ENCODE measurements around the gene CUL1. TPM values are rescaled to one million over a fixed set of nuclear protein-coding genes. Genes with fewer than 3 reads are reported as not detected.

CUL1 gene
- total RNA-seq, 4 donors from 2014 or later: 38.9 to 61.2 (median 49.4) TPM

DNA sequence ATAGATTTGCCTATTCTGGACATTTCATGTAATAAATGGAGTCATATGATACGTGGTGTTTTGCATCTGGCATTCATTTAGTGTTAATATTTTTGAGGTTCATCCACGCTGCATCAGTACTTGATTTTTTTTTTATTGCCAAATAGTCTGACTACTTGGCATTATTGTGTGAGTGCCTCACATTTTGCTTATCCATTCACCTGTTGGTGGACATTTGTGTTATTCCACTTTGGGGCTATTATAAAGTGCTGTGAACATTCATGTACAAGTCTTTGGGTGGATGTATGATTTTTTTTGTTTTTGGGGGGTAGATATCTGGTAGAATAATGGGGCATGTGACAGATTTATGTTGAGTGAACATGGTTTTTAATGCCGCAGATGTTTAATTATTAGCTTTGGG, 19.7 kb downstream of the CUL1 start:
- no peaks in the 10 kb centered on the region for H3K9me3 ChIP-seq
- DNase-seq: no peak
- peaks cover 0 to 8% of the 10 kb centered on the region in 2 donors for H3K4me1 ChIP-seq
- H3K27ac ChIP-seq: no peak overlapping the region
- H3K36me3 ChIP-seq: no peaks in the 10 kb centered on the region
- intact Hi-C loops (cut with DNase I; ENCODE audit: low total_unique reads): no loop called here
- H3K27me3 ChIP-seq: no peaks in the 10 kb centered on the region
- no peak overlapping the region for H3K4me3 ChIP-seq
- TF ChIP-seq, protein P1, sequence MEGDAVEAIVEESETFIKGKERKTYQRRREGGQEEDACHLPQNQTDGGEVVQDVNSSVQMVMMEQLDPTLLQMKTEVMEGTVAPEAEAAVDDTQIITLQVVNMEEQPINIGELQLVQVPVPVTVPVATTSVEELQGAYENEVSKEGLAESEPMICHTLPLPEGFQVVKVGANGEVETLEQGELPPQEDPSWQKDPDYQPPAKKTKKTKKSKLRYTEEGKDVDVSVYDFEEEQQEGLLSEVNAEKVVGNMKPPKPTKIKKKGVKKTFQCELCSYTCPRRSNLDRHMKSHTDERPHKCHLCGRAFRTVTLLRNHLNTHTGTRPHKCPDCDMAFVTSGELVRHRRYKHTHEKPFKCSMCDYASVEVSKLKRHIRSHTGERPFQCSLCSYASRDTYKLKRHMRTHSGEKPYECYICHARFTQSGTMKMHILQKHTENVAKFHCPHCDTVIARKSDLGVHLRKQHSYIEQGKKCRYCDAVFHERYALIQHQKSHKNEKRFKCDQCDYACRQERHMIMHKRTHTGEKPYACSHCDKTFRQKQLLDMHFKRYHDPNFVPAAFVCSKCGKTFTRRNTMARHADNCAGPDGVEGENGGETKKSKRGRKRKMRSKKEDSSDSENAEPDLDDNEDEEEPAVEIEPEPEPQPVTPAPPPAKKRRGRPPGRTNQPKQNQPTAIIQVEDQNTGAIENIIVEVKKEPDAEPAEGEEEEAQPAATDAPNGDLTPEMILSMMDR (IDR thresholded peaks at IDR 0.05): no peak
- no peak for TF ChIP-seq POLR2A (IDR thresholded peaks at IDR 0.05)

DNA sequence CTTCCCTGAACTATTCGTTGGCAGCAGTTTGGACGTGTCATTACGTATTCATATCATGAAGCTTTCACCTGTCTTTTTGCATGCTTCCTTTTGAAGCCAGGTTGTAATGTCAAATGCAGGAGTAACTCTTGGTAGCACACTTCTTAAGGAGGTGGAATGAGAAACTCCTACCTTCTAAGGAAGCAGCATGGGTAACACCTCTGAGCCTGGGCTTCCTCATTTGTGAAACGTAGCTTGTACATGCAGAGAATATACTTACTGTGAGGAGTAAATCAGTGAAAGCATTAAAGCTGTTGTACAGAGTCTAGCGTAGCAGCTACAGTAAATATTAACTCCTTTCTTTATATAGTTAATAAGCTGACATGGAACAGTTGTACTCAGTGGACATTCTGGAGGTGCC, 21.1 kb downstream of the CUL1 start:
- intact Hi-C loops (cut with DNase I; ENCODE audit: low total_unique reads): no loop called here

GRCh38 chr7:148720472-148720871, 21.8 kb downstream of the CUL1 start:
- H3K4me3 ChIP-seq: no peak overlapping the region
- no peaks in the 10 kb centered on the region for H3K36me3 ChIP-seq
- peaks cover 0 to 8% of the 10 kb centered on the region in 2 donors for H3K4me1 ChIP-seq
- DNase-seq: no peak
- TF ChIP-seq, protein P1 (IDR thresholded peaks at IDR 0.05): no peak
- TF ChIP-seq POLR2A (IDR thresholded peaks at IDR 0.05): no peak
- intact Hi-C loops (cut with DNase I; ENCODE audit: low total_unique reads): no loop called here
- no peaks in the 10 kb centered on the region for H3K27me3 ChIP-seq
- no peak overlapping the region for H3K27ac ChIP-seq
- no peaks in the 10 kb centered on the region for H3K9me3 ChIP-seq

More for the DNA sequence above, 21.1 kb downstream of the CUL1 start:
- no peaks in the 10 kb centered on the region for H3K27me3 ChIP-seq
- no peak overlapping the region for H3K4me3 ChIP-seq
- H3K4me1 ChIP-seq: peaks cover 0 to 8% of the 10 kb centered on the region in 2 donors
- DNase-seq: no peak
- TF ChIP-seq, protein P1 (IDR thresholded peaks at IDR 0.05): no peak
- TF ChIP-seq POLR2A (IDR thresholded peaks at IDR 0.05): no peak
- H3K9me3 ChIP-seq: no peaks in the 10 kb centered on the region
- H3K36me3 ChIP-seq: no peaks in the 10 kb centered on the region
- no peak overlapping the region for H3K27ac ChIP-seq

GRCh38 chr7:148721390-148721789, 22.7 kb downstream of the CUL1 start:
- H3K4me3 ChIP-seq: no peak overlapping the region
- no peak overlapping the region for H3K27ac ChIP-seq
- peaks cover 0 to 8% of the 10 kb centered on the region in 2 donors for H3K4me1 ChIP-seq
- H3K27me3 ChIP-seq: no peaks in the 10 kb centered on the region
- TF ChIP-seq, protein P1 (IDR thresholded peaks at IDR 0.05): no peak
- TF ChIP-seq POLR2A (IDR thresholded peaks at IDR 0.05): no peak
- intact Hi-C loops (cut with DNase I; ENCODE audit: low total_unique reads): no loop called here
- no peaks in the 10 kb centered on the region for H3K36me3 ChIP-seq
- DNase-seq: no peak
- no peaks in the 10 kb centered on the region for H3K9me3 ChIP-seq

DNA sequence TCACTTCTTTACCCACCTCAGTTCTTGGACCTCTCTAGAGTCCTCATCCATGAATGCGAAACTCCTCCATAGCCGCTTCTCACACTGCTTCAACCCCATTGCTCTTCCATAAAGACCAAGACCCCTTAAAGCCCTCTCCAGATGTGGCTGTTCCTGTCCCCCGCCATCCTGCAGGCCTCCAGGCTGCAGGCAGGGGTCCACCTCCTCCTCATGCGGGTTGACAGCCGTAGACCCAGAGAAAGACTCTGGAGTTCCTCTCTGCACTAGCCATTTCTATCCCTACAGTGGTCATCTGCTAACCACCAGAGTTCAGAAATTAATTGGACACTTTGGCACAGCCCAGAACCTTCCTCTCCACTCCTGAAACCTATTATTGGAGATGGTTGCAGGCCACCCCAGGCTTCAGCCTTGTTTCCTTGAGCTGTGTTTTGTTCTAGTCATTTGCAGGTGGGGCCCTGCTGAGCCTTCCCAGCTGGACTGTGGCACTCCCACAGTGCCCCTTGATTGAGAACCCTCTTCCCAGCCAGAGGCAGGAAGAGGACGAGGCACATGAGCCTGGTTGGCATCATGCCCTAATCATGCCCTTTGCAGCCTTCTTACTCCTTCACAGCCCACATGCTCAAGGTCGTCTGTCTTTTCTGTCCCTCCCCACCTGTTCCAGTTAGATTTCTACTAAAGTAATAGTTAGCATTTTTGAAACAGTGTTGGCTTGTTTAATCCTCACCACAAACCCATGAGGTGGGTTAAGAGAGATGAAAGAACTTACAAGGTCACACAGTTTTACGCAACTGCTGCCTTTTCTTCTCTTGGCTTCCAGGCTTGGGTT, 23.9 kb downstream of the CUL1 start:
- H3K4me3 ChIP-seq: no peak overlapping the region
- no peaks in the 10 kb centered on the region for H3K27me3 ChIP-seq
- TF ChIP-seq, protein P1 (IDR thresholded peaks at IDR 0.05): no peak
- no peak for TF ChIP-seq POLR2A (IDR thresholded peaks at IDR 0.05)
- intact Hi-C loops (cut with DNase I; ENCODE audit: low total_unique reads): no loop called here
- no peak overlapping the region for H3K27ac ChIP-seq
- no peak for DNase-seq
- H3K4me1 ChIP-seq: peaks cover 0 to 8% of the 10 kb centered on the region in 2 donors
- no peaks in the 10 kb centered on the region for H3K9me3 ChIP-seq
- no peaks in the 10 kb centered on the region for H3K36me3 ChIP-seq

All from uterus (tissue), 4 donors.